Measurements from ENCODE around the gene TMEM271. TPM values are rescaled to one million over a fixed set of nuclear protein-coding genes. Genes with fewer than 3 reads are reported as not detected.

The TMEM271 gene
- polyA plus RNA-seq, 1 donor from 2014 or later: not detected

DNA sequence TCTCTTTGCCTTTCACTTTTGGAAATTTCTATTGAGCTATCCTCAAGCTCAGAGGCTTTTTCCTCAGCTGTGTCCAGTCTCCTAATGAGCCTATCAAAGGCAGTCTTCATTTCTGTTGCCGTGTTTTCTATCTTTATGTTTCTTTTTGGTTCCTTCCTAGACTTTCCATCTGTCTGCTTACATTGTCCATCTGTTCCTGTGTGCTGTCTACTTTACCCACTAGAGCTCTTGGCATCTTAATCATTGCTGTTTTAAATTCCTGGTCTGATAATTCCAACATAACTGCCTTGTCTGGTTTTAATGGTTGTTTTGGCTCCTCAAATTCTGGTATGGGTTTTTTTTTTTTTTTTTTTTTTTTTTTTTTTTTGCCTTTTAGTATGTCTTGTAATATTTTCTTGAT lies 40.0 kb upstream of the TMEM271 start:
- H3K4me1 Mint-ChIP-seq: peaks cover 0 to 2% (median 0%) of the 10 kb centered on the region in 3 donors
- H3K27me3 Mint-ChIP-seq: peaks cover 3% of the 10 kb centered on the region
- H3K9me3 Mint-ChIP-seq: peaks cover 0 to 6% (median 0%) of the 10 kb centered on the region in 3 donors
- H3K4me3 Mint-ChIP-seq: no peak overlapping the region
- H3K27ac Mint-ChIP-seq: no peak overlapping the region
- no peaks in the 10 kb centered on the region for H3K36me3 Mint-ChIP-seq

DNA sequence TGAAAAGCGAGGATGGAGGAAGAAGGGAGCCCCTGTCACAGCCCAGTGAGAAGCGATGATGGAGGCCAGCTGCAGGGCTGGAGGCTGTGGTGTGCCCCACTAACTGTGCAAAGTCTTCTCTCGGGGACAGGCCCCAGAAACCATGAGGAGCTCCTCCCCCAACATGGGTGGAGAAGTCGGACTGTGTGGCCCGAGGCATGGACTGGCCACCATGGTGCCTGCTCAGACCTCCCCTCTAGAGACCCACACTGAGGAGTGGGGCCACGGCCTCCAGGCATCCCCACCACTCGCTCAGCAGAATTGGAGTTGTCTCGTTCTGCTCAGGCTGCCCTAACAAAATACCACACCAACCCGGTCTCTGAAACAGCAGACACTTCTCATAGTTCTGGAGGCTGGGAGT lies 37.0 kb upstream of the TMEM271 start:
- no peak overlapping the region for H3K27ac Mint-ChIP-seq
- H3K4me1 Mint-ChIP-seq: peaks cover 0 to 2% (median 0%) of the 10 kb centered on the region in 3 donors
- peaks cover 8% of the 10 kb centered on the region for H3K27me3 Mint-ChIP-seq
- H3K4me3 Mint-ChIP-seq: no peak overlapping the region
- H3K9me3 Mint-ChIP-seq: peaks cover 4 to 6% (median 5%) of the 10 kb centered on the region in 3 donors
- H3K36me3 Mint-ChIP-seq: no peaks in the 10 kb centered on the region

DNA sequence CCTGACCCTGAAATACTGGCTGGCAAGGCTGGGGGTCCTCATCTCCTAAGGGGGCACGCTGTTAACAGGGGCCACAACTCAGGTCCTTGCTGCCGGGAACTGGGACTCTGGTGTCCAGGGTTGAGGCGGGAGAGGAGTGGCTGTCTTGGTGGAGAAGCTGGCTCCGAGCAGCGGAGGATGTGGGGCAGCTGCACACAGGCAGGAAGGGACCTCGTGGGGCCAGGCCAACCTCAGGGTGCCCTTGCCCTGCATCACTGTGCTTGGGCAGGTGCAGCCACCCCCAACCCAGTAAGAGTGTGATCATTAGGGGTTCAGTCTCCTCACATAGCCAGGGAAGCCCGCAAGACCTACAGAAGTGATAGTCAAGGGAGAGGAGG lies 36.6 kb upstream of the TMEM271 start:
- no peak overlapping the region for H3K4me3 Mint-ChIP-seq
- peaks cover 3 to 5% (median 4%) of the 10 kb centered on the region in 3 donors for H3K9me3 Mint-ChIP-seq
- no peaks in the 10 kb centered on the region for H3K36me3 Mint-ChIP-seq
- H3K27ac Mint-ChIP-seq: no peak overlapping the region
- peaks cover 9% of the 10 kb centered on the region for H3K27me3 Mint-ChIP-seq
- H3K4me1 Mint-ChIP-seq: peaks cover 0 to 2% (median 0%) of the 10 kb centered on the region in 3 donors

DNA sequence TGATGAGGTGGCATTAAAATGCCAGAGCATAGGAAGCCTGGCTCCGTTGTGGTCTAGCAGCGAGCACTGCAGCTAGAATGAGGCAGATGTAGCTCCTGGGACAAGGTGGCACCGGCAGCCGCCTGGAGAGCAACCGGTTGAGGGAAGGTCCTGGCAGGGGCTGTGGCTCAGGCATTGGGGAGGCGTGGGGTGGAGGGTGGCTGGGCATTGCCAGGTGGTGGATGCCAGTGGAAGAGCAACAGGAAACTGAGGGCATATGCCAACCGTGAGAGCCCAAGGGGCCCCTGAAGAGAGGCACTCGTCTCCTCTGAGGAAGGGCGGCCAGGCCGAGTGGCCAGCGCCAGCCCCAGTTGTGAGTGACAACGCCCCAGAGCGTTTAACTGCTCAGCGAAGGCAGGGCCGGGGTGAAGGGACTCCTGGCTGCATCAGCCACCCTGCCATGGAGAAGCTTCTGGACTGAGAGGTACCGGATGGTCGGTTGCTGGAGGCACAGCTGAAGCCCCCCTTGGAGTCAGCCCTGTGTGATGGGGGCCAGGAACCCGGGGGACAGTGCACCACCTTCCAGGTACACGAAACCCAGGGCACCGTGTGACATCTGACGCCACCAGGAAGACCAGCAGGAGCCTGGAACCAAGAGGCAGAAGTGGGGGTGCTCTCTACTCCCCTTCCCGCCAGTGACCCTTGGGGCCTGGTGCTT lies 36.1 kb upstream of the TMEM271 start:
- no peak overlapping the region for H3K4me3 Mint-ChIP-seq
- H3K9me3 Mint-ChIP-seq: peaks cover 3 to 5% (median 4%) of the 10 kb centered on the region in 3 donors
- peaks cover 0 to 2% (median 0%) of the 10 kb centered on the region in 3 donors for H3K4me1 Mint-ChIP-seq
- no peaks in the 10 kb centered on the region for H3K36me3 Mint-ChIP-seq
- H3K27me3 Mint-ChIP-seq: peaks cover 9% of the 10 kb centered on the region
- H3K27ac Mint-ChIP-seq: no peak overlapping the region

DNA sequence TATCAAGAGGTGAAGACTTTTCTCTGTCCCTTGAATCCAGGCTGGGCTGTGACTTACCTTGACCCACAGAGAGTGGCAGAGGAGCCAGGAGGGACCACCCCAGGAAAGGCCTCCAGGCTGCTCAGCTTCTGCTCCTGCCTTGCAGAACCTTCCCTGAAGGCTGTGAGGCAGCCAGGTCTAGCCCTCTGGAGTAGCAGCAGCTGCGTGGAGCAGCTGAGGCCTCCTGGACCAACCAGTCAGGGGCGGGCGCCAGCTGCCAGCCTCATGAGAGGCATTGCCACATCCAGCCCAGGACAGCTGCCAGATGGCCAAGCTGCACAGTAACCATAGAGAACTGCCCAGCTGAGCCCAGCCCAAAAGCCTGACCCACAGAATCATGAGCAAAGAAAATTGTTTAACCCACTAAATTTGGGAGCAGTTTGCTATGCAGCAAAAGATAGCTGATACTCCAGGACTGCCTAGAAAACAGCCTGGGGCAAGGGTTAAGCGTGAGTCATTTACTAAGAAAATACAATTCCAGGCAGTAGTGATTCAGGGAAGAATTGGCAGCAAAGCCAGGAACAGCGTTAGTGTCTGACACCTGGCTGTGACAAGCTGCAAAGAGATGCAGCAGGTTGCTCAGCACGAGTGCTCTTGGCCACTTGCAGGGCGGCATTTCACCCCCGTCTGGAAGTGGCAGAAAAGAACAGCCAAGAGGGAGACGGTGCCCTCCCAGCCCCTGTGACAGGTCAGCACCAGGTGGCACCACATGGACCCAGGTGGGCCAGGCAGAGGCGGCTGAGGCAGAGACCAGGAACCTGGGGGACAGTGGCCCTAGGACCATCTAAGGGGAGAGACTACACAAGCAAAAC lies 34.5 kb upstream of the TMEM271 start:
- Mint-ChIP-seq H3K36me3 (peaks cover under 1% of the 10 kb centered on the region), H3K4me1 (no peaks in the 10 kb centered on the region), H3K4me3 (peak overlapping the region in 1 of 4 donors; percentile 70), H3K9me3 (peaks cover 2 to 5% (median 4%) of the 10 kb centered on the region in 3 donors), H3K27me3 (peaks cover 9% of the 10 kb centered on the region), H3K27ac (no peak overlapping the region)

DNA sequence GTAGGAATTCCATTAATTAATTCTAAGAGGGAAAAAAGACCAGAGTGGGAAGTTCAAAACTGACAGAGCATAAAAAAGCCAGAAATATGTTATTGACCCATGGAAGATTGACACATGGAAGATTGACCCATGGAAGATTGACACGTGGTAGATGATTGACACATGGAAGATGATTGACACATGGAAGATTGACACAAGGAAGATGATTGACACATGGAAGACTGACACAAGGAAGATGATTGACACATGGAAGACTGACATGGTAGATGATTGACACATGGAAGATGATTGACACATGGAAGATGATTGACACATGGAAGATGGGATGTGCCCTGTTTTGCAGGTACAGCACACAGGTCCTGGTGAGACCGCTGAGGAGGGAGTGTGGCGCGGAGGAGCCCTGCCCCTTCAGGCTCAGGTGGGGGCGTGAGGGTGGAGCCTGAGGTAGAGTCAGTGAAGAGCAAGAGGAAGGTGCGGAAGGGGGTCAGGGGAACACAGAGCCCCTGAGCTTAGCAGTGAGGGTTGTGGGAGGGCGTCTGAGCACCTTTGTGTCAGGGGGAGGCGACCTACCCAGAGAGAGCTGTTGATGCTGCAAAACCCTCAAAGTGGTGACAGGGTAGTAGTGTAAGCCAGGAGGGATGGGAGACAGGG lies 33.4 kb upstream of the TMEM271 start:
- H3K4me1 Mint-ChIP-seq: no peaks in the 10 kb centered on the region
- H3K27me3 Mint-ChIP-seq: peaks cover 12% of the 10 kb centered on the region
- H3K27ac Mint-ChIP-seq: no peak overlapping the region
- H3K4me3 Mint-ChIP-seq: peak overlapping the region in 1 of 4 donors; percentile 43
- peaks cover 2% of the 10 kb centered on the region for H3K36me3 Mint-ChIP-seq
- H3K9me3 Mint-ChIP-seq: peaks cover 2 to 5% (median 4%) of the 10 kb centered on the region in 3 donors

DNA sequence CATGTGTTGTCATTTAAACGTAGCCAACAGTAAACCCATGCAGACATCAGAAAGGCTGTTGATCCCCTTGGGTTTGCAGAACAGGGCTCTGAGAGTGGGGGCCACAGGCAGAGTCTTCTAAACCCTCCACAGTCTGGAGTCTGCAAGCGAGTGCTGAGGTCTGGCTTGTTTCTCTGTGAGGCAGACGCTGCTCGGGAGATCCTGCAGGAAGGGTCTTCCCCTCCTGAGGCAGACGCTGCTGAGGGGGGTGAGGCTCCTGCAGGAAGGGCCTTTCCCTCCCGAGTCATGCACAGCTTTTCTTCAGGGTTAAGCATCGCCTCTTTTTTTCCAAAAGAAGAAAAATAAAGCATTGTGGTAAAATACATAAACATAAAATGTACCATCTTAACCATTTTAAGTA lies 32.1 kb upstream of the TMEM271 start:
- H3K36me3 Mint-ChIP-seq: peaks cover 2% of the 10 kb centered on the region
- no peak overlapping the region for H3K4me3 Mint-ChIP-seq
- H3K4me1 Mint-ChIP-seq: peaks cover 0 to 3% (median 0%) of the 10 kb centered on the region in 3 donors
- peaks cover 12% of the 10 kb centered on the region for H3K27me3 Mint-ChIP-seq
- H3K27ac Mint-ChIP-seq: no peak overlapping the region
- H3K9me3 Mint-ChIP-seq: peaks cover 2 to 5% (median 4%) of the 10 kb centered on the region in 3 donors

DNA sequence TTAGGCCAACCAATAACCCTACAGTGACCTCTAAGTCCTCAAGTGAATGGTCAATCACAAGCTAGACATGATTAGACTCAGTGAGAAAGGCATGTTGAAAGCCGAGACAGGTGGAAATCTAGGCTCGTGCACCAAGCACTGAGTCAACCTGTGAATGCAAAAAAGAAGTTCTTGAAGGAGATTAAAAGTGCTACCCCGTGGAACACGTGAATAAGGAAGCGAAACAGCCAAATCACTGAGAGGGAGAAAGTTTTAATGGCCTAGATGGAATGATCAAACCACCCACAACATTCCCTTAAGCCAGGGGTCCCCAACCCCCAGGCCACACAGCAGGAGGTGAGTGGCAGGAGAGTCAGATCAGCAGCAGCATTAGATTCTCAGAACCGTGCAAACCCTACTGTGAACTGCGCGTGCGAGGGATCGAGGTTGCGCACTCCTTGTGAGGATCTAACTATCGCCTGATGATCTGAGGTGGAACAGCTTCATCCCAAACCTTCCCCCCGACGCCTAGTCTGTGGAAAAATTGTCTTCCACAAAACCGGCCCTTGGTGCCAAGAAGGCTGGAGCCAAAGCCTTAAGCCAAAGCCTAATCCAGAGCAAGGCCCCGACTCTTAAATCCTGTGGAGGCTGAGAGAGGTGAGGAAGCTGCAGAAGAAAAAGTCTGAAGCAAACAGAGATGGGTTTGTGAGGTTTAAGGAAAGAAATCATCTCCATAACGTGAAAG lies 29.8 kb upstream of the TMEM271 start:
- Mint-ChIP-seq H3K4me3 (peak overlapping the region in 1 of 4 donors; percentile 12), H3K9me3 (peaks cover 2 to 5% (median 4%) of the 10 kb centered on the region in 3 donors), H3K27ac (no peak overlapping the region), H3K36me3 (peaks cover 2% of the 10 kb centered on the region), H3K27me3 (peaks cover 19% of the 10 kb centered on the region), H3K4me1 (peaks cover 0 to 3% (median 0%) of the 10 kb centered on the region in 3 donors)

DNA sequence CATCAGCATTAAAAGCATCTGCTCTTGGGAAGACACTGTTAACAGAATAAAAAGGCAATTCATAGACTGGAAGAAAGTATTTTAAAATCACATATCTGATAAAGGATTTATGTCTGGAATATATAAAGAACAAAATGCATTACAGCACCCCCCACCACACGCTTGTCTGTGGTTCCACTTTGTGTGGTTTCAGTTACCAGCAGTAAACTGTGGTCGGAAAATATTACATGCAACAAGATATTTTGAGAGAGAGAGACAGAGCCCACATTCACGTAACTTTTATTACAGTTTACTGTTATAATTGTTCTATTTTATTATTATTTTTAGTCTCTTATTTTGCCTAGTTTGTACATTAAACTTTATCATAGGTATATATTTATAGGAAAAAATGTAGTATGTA lies 28.0 kb upstream of the TMEM271 start:
- Mint-ChIP-seq H3K27me3 (peaks cover 12% of the 10 kb centered on the region), H3K4me3 (no peak overlapping the region)

DNA sequence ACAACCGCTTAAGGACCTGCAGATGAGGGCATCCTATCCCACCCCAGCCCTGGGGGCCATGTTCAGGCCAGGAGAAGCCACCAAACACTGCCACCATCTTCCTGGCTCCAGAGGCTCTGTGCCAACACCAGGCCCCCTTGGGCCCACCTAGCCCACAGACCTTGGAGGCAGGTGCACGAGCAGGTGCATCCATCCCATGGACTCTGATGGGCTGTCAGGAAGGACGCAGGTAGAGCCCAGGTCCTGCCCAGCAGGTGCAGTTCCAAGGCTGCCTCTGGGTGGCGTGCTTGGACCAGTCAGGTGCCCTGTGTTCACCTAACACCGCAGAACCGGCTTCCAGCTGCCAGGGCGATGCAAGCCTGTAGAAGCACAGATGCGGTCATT lies 26.5 kb upstream of the TMEM271 start:
- H3K36me3 Mint-ChIP-seq: peaks cover 4% of the 10 kb centered on the region
- H3K4me3 Mint-ChIP-seq: no peak overlapping the region
- peaks cover 0 to 4% (median 0%) of the 10 kb centered on the region in 3 donors for H3K9me3 Mint-ChIP-seq
- no peak overlapping the region for H3K27ac Mint-ChIP-seq
- H3K27me3 Mint-ChIP-seq: peaks cover 18% of the 10 kb centered on the region
- peaks cover 0 to 3% (median 0%) of the 10 kb centered on the region in 3 donors for H3K4me1 Mint-ChIP-seq

More for the DNA sequence above, 28.0 kb upstream of the TMEM271 start:
- Mint-ChIP-seq H3K4me1 (peaks cover 0 to 3% (median 0%) of the 10 kb centered on the region in 3 donors), H3K27ac (no peak overlapping the region), H3K36me3 (peaks cover 2% of the 10 kb centered on the region), H3K9me3 (peaks cover 0 to 2% (median 0%) of the 10 kb centered on the region in 3 donors)

DNA sequence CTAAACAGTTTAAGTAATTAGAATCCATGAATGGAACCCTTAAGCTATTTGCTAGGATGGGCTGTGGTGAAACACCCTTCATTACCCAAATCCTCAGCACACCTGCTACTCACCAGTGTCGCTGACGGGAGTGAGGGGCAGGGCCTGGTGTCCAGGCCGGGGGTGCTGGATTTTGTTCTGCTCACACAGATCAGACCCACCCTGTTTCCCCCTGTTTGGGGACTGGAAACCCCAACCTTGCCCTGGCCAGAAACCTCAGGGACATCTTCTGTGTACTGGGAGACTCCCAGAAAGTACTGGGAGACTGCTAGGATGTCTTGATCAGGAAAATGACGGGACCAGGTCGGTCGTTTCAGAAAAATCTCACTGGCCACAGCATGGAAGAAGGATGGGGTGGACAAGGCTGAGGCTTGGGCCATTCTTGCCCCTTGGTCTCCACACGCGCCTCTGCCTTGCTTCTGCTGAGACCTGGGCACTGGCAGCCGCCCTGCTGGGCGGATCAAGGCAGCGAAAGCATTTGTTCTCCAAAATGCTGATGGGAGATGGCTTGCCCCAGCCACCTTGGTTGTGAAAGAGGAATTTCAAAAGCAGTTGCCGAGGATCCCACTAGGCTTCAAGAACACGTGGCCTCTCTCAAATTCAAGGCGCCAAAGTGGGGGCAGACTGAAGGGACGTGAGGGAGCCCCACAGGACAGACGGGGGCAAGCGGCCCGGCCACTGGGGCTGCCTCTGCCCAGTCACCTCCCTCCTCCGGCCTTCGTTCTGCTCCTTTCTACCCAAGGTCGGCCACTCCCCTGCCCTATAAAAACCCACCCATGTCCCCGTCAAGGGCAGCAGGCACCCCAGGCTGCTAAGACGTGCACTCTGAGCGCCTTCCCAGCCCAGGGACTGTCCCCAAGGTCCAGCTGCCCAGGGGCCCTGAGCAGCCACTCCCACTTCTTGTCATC lies 25.8 kb upstream of the TMEM271 start:
- Mint-ChIP-seq H3K4me3 (peak overlapping the region in 1 of 4 donors; percentile 23), H3K27ac (no peak overlapping the region), H3K27me3 (peaks cover 18% of the 10 kb centered on the region), H3K36me3 (peaks cover 4% of the 10 kb centered on the region), H3K9me3 (peaks cover 0 to 4% (median 0%) of the 10 kb centered on the region in 3 donors), H3K4me1 (peaks cover 0 to 3% (median 0%) of the 10 kb centered on the region in 3 donors)

DNA sequence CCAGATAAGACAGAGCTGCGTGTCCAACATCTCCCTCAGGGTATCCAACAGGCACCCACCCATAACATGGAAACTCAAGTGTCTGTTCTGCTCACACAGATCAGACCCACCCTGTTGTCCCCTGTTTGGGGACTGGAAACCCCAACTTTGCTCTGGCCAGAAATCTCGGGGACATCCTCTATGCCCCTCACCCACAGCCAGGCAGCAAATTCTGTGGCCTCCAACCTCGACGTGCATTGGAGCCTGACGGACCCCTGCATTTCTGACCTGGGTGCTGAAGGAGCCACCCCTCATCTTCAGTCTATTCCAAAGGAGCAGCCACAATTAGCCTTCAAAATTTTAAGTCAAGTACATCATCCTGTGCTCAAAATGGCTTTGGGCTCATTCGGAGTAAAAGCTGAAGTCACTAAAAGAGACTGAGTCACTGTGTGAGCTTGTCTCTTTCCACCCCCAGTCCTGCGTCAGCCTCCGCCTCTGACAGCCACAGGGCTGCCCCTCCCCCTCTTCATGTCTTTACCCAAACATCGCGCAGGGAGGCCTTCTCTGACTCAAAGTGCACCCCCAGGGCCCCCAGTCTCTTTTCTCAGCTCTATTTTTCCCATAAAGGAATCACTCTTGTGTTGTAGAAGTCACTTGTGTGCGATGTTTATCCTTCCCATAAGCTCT lies 24.9 kb upstream of the TMEM271 start:
- Mint-ChIP-seq H3K9me3 (peaks cover 0 to 7% (median under 1%) of the 10 kb centered on the region in 3 donors), H3K4me1 (peaks cover 0 to 3% (median 0%) of the 10 kb centered on the region in 3 donors), H3K36me3 (peaks cover 4% of the 10 kb centered on the region), H3K27ac (no peak overlapping the region), H3K4me3 (no peak overlapping the region), H3K27me3 (peaks cover 18% of the 10 kb centered on the region)

DNA sequence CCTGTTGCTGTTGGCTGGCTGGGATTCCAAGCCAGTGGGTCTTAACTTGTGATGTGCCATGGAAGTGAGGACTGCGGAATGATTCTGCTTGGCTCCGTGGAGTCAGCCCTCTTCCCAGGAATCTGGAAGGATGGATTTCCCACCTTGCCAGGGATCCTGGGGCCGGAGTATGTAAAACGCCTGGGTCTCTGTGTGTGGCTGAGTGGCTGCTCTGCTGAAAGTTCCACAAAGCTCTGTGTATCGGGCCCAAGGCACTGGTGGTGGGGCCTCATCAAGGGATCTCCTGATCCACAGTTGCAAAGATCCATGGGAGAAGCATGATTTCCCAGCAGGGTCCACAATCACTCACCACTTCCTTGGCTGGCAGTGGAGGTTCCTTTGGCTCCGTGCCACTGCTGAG lies 24.1 kb upstream of the TMEM271 start:
- Mint-ChIP-seq H3K4me3 (no peak overlapping the region), H3K9me3 (peaks cover 5 to 10% (median 9%) of the 10 kb centered on the region in 3 donors), H3K27ac (no peak overlapping the region), H3K36me3 (peaks cover 2% of the 10 kb centered on the region), H3K4me1 (peaks cover 0 to 3% (median 0%) of the 10 kb centered on the region in 3 donors), H3K27me3 (peaks cover 16% of the 10 kb centered on the region)

Data from IgD-negative memory B cell (primary cell).